LNCAP (cell line): ENCODE data around the gene SPSB4.

Source experiments
- TF ChIP-seq, protein P1 (sequence below): fragments of 450-650 bp; IDR thresholded peaks from 2 replicates; pipeline ENCODE4 v1.5.1; 2017; ENCODE audit warnings: mild to moderate bottlenecking

SPSB4 gene

GRCh38 chr3:141095546-141095937, 44.4 kb downstream of the SPSB4 start:
- TF ChIP-seq, protein P1, sequence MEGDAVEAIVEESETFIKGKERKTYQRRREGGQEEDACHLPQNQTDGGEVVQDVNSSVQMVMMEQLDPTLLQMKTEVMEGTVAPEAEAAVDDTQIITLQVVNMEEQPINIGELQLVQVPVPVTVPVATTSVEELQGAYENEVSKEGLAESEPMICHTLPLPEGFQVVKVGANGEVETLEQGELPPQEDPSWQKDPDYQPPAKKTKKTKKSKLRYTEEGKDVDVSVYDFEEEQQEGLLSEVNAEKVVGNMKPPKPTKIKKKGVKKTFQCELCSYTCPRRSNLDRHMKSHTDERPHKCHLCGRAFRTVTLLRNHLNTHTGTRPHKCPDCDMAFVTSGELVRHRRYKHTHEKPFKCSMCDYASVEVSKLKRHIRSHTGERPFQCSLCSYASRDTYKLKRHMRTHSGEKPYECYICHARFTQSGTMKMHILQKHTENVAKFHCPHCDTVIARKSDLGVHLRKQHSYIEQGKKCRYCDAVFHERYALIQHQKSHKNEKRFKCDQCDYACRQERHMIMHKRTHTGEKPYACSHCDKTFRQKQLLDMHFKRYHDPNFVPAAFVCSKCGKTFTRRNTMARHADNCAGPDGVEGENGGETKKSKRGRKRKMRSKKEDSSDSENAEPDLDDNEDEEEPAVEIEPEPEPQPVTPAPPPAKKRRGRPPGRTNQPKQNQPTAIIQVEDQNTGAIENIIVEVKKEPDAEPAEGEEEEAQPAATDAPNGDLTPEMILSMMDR, result no peak

DNA sequence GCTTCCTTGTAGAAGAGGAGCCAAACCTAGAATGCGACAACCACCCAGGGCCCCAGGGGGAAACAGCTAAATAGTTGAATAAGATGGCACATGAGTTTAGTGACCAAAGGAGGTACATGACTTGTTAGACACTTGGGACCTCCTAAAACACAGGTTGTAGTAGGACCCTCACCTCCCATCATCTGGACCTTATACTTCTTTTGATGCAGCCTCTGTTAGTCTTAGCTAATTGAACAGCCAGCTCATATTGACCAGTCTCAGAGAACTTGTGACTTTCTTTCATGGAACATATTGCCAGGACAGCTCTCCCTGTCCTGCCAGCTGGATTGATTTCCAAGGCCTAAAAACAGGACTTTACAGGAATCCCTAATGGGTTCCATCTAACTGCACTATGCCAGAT, 45.0 kb downstream of the SPSB4 start:
- TF ChIP-seq, protein P1, result no peak

- TF ChIP-seq, protein P1, result no peak
Measured at GRCh38 chr3:141096981-141097380, 45.8 kb downstream of the SPSB4 start.

DNA sequence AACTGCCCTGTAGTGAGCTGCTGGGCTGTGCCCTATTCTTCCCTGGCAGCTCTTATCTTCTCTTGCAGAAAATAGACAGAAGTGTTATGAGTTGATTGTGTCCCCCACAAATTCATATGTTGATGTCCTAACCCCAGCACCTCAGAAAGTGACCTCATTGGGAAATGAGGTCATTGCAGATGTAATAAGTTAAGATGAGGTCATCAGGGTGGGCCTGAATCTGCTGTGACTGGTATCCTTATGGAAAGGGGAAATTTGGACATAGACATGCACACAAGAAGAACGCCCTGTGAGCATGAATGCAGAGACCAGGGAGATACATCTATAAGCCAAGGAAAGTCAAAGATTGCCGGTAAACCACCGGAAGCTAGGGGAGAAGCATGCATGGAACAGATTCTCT, 49.0 kb downstream of the SPSB4 start:
- TF ChIP-seq, protein P1, result no peak

DNA sequence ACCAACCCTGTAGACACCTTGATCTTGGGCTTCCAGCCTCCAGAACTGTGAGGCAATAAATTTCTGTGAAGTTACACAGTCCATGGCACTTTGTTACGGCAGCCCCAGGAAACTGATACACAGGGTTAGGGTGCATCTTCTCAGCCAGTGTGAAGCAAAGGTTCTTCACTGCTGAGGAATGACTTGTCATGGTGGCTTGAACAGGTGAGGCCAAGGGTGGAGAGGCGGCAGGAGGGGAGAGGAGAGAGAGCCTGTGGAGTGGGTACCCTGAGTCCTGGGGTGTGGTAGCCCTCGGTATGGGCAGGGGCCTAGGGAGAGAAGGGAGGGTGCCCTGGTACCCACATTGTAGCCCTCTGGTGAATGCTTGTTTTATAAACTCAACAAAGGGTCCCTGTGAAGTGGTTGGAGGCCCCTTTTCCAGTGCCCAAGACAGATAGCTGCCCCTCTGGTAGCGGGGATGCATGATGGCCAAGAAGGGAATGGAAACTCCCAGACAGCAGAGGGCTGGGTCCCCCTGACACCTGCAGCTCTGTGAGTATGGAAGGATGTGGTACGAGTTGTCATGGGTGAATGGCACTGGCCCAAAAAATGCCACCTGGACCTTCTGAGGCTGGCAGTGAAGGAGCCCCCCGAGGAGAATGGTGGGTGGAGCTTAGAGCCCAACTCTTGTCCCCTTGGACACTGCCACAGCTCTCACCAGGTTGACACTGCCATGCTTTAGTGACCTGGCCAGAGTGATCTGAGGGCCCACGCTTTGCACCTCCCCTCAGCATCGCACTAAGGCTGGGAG, 49.6 kb downstream of the SPSB4 start:
- TF ChIP-seq, protein P1, result no peak

DNA sequence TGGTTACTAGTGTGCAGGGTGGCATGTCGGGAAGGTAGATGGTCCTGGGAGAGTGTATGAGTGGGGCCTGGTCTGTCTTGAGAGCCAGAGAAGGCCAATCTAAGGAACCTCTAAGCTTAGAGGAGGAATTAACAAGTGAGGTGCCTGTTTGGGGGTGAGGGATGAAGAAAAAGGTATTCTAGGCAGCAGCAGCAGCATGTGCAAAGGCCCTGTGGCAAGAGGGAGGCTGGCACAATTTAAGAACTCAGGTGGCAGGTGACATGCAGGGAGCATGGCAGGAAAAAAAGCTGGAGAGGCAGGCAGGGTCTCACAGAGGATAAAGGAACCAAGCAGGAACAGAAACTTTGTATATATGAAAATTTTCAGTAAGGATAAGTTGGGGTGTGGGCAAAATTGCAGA, 51.2 kb downstream of the SPSB4 start:
- TF ChIP-seq, protein P1, result no peak

DNA sequence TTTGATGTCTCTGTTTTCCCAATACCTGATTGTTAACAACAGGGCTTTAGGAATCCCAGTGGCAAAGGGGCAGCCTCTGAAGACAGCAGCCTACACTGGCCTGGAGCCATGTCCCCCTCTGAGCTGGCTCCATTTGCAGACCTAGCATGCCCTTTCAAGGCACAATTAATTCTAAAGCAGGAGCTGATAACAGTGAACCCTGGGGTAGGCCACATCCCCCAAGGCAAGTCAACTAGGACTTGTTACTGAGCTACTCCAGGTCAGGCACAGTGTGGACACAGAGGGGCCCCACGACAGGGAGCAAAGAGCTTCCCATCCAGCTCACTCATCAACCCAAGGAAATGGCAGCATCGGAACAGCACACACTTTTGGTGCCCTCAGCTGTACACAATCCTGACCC, 51.9 kb downstream of the SPSB4 start:
- TF ChIP-seq, protein P1, result no peak

- TF ChIP-seq, protein P1, result no peak
Measured at GRCh38 chr3:141103503-141103902, 52.4 kb downstream of the SPSB4 start.
